GM19438 (cell line): ENCODE data around the gene COX7B.
"Not testable (repeated sequence)": the region's sequence is repeated elsewhere in the genome, so short reads cannot be mapped to it uniquely, and the experiment has no call there.

ENCODE experiments used
- ATAC-seq: cut with Tn5 transposase; IDR thresholded peaks from one replicate; pipeline ENCODE4 v1.9.1; 2021; ENCODE audit warnings: low read depth; ENCODE audit not compliant: unreplicated experiment

COX7B gene, protein sequence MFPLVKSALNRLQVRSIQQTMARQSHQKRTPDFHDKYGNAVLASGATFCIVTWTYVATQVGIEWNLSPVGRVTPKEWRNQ

DNA sequence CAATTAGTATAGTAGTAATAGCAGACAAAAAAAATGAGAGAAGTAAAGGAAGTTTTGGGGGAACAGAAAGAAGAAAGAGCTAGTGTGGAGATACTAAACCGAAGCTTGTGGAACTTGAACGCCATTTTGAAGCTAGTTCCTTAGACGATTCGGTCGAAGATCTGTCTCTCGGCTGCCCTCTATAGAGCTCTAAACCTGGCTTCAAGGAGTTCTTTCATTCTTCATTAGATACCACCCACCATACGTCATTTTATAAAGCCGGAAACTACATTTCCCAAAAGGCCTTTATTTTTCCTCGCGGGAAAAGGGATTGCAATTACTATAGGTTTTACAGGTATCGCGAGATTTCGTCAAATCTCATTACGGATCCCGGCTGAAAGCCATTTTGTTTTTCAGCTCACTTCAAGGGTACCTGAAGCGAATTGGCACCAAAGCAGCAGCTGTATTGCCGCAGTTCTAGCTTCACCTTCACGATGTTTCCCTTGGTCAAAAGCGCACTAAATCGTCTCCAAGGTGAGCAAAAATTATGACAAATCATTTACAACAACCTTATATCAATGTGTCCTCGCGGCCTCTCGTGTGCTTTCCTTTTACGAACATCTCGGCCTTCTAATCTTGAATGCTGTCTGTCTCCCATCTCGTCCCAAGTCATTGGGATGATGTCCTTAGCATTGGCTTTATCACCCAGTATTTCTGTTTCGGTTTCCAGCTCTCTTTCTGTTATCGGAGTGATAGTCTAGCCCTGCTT lies at the start of gene COX7B:
COX7B (plus strand) TSS at position 388 of the 748 bp plus-strand sequence; CDS start at position 474, 86 bp downstream.
- peak; percentile 56 for ATAC-seq

DNA sequence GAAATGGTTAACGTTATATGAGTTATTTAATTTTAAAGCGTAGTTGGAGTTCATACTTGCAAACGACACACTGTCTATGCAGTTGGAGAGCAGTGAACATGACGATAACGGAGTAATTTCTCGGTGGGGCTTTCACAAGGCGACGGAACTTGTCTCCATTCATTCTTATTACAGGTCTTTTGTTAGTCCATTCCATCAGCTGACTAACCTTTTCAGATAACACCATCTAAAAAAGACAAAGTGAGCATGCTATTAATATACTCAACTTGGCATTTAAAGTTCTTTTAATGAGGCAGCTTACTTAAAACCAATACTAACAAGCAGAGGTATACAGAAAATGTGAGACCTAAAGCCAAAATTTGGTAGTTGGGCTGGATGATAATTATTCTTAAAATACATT lies 23.9 kb upstream of the COX7B start:
- ATAC-seq, result no peak

DNA sequence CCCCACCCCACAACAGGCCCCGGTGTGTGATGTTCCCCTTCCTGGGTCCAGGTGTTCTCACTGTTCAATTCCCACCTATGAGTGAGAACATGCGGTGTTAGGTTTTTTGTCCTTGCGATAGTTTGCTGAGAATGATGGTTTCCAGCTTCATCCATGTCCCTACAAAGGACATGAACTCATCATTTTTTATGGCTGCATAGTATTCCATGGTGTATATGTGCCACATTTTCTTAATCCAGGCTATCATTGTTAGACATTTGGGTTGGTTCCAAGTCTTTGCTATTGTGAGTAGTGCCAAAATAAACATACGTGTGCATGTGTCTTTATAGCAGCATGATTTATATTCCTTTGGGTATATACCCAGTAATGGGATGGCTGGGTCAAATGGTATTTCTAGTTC lies 17.9 kb upstream of the COX7B start:
- not testable (repeated sequence) for ATAC-seq

DNA sequence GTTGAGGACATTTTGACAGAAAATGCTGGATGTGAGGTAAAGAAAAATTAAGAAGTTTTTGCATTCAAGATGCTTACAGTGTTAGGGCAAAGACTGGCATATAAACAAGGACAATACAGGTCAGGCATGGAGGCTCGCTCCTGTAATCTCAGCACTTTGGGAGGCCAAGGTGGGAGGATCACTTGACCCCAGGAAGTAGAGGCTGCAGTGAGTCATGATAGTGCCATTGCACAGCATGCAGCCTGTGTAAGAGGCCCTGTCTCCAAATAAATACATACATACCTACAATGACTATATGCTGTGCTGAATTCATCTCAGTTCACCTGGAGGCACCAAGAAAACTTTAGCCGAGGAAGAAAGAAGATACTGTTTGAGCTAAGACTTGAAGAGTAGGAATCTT lies 6.4 kb upstream of the COX7B start:
- no peak for ATAC-seq

DNA sequence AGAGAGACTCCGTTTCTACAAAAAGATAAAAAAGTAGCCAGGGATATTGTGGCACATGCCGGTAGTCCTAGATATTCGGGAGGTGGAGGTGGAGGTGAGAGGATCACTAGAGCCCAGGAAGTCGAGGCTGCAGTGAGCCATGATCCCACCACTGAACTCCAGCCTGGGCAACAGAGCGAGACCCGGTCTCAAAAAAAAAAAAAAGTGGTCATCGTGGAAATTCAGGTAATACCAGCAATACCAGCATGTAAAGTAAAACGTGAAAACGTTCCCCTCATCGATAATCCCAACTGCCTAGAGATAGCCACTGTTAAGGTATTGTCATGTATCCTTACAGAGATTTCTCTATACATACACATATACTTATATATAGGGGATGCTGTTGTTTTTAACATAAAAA lies 5.6 kb upstream of the COX7B start:
- no peak for ATAC-seq

DNA sequence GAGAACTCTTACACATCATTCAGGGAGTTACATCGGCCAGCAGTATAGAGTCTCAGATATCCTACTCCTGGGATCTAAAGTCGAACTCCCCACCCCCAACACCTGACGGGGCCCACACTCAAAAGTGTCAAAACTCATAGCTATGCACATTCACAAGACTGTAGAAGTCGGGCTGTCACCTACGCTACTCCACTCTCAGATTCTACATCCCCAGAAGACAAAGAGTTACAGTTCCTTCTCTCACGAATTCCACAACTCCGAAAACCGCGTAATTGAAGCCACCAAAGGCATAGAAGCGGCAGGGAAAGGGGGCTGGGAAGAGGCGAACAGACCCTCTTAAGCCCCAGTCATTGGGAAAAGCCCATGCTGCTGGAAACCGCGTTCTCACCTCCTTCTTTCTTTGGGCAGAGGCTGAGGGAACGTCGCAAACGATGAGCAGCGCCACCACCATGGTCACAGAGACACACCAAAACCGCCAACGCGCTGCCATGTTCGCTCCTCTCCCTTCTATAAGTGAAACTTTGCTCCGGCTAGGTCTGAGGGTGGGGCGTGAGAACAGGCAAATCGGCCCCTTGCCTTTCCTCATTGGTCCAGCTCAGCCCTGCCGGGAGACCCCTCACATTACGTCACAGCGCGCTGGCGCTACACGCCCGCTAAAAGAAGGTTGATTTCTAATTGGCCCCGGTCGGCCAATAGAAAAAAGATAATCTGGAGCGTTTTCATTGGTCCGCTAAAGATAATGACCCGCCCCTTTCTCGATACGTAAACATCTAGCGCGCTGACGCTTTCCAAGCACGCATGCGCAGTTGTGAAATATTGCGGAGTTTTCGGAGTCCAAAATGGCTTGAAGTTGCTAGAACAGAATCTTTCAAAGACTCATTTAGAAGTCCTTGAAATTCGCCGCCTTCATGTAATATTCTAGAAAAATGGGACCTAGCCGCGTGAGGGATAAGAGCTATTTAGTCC lies 4.1 kb upstream of the COX7B start, which contains the start of gene MAGT1:
MAGT1 (minus strand) TSS at position 515 of the 966 bp plus-strand sequence; CDS start at position 490, 25 bp downstream.
- ATAC-seq, result peak; percentile 87

DNA sequence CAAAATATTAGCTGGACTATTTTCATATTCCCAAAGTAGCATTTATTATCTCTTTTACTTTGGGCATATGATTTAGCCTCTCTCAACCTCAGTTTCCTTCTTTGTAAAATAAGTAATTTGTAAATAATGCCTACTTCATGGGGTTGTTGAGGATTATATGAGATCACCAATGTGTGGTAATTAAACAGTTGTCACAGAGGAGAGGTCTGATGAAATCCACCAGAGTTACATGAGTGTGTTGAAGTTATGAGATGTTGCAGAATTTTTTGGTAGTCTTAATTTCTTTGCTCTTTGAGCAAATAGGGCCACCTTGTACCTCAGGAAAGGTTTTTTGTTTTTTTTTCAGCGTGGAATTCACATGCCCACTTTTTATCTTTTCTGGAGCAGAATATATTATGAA lies 1.4 kb downstream of the COX7B start:
- ATAC-seq, result no peak

DNA sequence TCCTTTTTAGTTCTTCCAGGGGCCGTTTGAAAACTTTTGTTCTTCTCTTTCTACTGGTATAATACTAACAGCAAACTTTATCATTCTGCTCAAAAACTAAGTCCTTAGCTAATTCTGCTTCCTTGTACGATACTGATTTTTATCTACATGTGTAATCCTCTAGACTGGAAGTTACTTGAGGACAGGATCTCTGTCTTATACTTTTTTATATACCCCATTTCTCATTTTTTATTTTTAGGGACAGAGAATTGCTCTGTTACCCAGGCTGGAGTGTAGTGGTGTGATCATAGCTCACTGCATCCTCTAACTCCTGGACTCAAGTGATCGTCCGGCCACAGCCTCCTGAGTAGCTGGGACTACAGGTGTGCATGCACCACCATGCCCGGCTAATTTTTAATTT lies 2.2 kb downstream of the COX7B start:
- ATAC-seq, result no peak

DNA sequence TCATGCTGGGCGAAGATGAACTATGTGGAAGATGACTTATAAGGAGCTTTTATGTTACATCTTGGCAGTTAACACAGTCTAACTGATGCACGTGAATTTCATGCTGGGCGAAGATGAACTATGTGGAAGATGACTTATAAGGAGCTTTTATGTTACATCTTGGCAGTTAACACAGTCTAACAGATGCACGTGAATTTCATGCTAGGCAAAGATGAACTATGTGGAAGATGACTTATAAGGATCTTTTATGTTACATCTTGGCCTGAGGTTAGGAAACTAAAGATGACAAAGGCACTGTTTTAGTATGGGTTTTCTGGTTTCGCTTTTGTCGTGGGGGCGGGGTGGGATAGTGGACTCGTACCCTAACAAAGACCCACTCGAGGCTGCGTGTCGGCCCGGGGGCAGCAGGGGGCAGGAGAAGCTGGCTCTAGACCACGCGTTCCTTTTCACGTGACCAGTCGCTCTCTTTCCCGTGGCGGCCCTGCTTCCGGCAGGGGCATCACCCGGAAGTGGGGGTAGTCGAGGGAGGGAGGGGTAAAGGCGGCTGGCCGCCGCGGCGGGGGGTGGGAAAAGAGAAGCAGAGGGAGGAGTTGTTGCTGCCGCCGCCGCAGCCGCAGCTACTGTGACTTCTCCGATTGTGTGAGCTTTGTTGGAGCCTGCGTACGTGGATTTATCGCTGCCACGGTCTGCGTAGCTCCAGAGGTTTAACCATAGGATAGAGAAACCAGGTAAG lies 11.0 kb downstream of the COX7B start, which contains the start of gene ATP7A:
ATP7A (plus strand) TSS at position 586 of the 733 bp plus-strand sequence. CDS start 60,949 bp downstream, outside the sequence.
- ATAC-seq, result peak; percentile 95

DNA sequence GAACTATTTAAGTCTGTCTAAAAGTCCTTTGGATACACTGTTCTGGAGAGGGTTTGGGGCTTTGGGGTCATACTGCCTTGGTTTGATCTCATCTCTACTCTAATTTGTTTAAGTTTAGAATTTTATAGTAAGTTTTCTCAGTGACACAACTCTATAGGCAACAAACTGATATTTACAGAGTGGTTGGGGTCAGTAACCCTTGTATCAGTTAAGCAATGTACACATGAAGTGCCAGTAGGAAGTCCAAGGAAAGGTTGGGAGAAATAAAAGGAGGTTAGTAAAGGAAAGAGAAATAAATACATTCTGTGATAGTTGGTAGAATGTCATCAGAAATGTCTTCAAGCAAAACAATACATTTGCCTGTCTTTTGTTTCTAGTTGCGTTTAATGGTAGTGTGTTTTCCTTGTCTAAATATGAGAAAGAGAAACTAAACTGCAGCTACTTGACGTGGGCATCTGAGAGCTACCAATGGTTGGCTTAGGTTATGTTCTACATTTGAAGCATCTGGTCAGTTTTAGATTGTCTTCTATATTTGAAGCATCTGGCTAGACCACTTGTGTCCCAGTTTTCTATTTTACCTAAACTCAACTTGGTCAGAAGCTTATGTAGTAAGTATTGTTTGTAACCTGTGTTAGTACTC lies 18.1 kb downstream of the COX7B start:
- no peak for ATAC-seq

DNA sequence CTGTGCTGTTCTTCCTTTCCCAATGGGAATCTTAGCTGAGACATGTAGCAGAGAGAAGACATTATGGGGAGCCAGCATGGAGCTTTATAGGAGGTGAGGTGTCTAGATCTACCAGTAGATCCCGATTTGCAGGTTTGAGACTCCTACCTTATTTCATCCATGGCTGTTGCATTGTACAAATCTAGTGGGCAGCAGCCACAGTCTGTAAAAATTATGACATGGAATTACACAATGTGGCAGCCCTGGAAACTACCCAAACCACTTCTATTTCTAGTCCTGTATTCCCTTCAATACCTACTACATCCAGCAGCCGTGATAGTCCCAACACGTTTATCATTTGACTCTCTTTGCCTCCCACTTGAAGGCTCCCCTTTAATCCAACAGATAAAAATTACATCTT lies 19.3 kb downstream of the COX7B start:
- no peak for ATAC-seq

DNA sequence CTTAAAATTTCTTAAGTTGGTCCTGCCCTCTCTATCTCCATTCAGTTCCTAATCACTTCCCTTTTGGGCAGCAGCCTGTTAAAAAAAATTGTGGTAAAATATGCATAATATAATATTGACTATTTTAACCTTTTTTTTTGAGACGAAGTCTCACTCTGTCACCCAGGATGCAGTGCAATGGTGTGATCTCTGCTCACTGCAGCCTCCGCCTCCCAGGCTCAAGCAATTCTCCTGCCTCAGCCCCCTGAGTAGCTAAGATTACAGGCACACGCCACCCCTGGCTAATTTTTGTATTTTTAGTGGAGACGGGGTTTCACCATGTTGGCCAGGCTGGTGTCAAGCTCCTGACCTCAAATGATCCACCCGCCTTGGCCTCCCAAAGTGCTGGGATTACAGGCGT lies 20.1 kb downstream of the COX7B start:
- ATAC-seq, result not testable (repeated sequence)

DNA sequence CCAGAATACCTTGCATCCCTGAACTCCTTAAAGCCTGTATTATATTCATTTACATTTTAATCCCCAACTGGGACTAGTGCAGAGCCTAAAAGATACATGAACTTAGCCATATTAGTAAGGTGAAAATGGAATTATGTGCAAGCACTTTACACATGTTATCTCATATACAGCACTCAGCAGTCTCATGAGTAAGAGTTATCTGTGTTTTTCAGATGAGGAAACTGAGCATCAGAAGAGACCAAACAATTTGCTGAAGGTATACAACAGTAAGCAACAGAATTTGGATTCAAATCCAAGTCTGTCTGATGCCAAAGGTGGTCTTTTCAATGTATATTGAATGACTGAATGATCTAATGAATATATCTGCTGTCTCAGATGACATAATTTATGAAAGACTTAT lies 23.5 kb downstream of the COX7B start:
- no peak for ATAC-seq

DNA sequence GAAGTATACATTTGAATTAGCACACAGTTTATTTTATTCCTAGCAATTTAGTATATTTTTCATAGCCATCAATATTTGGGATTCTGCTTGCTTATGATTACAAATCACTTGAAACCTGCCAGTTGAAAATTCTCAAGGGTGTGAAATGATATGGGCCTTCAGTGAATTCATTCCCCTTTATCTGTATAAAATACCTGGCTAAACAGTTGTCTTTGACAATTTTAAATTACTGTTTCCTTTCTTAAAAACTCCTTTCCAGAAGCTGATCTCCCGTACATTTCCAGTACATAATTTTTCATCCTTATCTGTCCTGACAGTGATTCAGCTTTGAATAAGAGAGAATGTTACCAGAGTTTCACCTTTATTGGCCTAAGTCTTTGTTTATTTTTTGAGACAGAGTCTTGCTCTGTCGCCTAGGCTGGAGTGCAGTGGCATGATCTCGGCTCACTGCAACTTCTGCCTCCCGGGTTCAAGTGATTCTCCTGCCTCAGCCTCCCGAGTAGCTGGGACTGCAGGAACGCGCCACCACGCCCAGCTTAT lies 25.1 kb downstream of the COX7B start:
- no peak for ATAC-seq

DNA sequence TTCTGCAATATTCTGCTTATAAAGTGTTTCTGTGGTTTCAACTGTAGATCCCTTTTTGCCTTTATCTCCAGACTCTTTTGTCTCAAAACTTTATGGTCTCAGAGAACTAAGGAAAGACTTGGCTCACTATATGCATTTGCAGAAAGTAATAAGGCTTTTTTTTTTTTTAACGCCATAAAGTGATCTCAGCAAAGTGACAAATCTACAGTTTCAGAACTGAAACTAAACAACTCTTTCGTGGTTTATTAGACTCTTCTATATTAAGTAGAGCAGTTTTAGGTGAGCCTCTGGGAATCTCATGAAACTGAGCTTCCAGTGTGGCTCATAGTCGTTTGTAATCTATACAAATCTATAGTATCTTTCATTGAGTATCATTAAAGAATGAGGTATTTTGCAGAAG lies 26.5 kb downstream of the COX7B start:
- ATAC-seq, result no peak

DNA sequence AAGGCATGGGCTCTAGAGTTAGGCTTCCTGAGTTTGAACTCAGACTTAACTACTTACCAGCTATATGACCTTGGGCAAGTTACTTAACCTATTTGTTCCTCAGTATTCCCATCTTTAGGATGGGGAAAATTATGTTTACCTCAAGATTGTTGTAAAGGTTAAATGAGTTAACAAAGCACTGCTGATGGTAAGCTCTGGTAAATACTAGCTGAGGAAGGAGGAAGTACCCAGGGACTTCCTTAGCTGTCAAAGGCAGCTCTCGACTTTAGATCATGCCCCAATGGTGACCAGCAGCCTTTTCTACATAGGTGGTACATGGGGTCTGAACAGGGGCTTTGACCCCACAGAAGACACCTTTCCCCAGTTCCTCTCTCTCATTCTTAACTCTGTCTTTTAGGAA lies 31.3 kb downstream of the COX7B start:
- no peak for ATAC-seq

DNA sequence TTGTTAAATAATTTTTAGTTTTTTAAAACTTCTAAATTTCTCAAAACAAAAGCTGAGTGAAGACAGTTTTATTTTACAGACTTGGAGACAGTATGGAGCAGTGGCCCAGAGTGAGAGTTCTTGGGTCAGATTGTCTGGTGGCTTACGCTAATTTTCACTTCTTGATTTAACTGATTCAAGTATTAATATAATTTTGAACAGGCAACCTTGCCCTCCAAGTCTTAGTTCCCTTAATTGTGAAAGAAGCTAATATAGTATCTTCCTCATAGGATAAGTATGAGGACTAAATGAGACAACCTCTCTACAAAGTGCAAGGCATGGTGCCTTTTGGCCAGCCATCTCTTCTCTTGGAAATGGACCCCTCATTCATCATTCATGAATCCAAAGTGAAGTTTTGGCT lies 36.6 kb downstream of the COX7B start:
- ATAC-seq, result no peak

DNA sequence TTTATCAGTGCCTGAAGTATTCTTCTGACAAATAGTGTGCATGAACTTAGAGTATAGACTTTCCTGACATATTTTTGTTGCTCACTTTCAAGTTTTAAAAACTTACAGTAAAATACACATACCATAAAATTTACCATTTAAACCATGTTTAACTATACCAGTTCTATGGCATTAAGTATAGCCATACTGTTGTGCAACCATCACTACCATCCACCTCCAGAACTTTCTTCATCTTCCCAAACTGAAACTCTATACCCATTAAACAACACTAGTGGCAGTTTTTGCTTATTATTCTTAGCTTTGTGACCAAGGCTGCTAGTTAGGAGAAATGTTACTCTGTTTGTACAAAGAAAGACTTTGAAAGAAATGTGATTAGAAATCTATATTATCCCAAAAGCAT lies 37.0 kb downstream of the COX7B start:
- no peak for ATAC-seq

DNA sequence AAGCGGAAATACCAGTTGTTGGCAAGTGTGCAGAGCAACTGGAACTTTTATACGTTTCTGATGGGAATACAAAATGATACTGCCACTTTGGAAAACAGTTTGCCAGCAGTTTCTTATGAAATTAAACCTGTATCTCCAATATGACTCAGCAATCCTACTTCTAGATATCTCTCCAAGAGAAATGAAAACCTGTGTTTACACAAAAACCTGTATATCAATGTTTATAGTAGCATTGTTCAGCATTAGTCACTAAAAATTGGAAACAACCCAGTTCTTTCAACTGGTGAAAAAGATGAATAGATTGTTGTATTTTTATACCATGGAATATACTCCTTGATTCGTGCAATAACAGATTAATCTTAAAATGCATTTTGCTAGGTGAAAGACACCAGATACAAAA lies 38.0 kb downstream of the COX7B start:
- no peak for ATAC-seq
